Endothelial cell of umbilical vein (primary cell): ENCODE measurements around the gene GDNF. TPM values are rescaled to one million over a fixed set of nuclear protein-coding genes. Genes with fewer than 3 reads are reported as not detected.

ENCODE experiments used
- BruUV-seq: library from RNA; stranded (reverse); fragments of 400-500 nt; replicated peaks from 2 replicates; lab custom pipeline; 2021; lab: Mats Ljungman, UMichigan
- CTCF ChIA-PET: fragments of 300-600, 350-600 bp; sonication (Branson Sonifier 250); formaldehyde crosslinking; loops from one replicate; lab custom pipeline; 2021; ENCODE audit warnings: antibody characterized with exemption, inconsistent platforms; lab: Charles Lee
- POLR2A ChIA-PET: fragments of 300-600, 350-600 bp; sonication (Branson Sonifier 250); formaldehyde crosslinking; loops from one replicate; lab custom pipeline; 2021; ENCODE audit warnings: antibody characterized with exemption, inconsistent platforms; lab: Charles Lee
- DNase-seq: peaks from one replicate; pipeline ENCODE4 v3.0.0-alpha.2; 2011; ENCODE audit warnings: low read depth, low spot score
- FAIRE-seq: peaks from 2 replicates; lab custom pipeline; 2011; peaks lifted over from hg19 to GRCh38; lab: Jason Lieb, UNC
- H2AFZ ChIP-seq: 2 replicates; pipeline ENCODE4 v1.6.0; 2012; ENCODE audit warnings: low read depth, low read length, control low read depth, inconsistent platforms
- H3K27ac ChIP-seq: 2 replicates; pipeline ENCODE4 v1.5.1; 2011; ENCODE audit warnings: low read depth, mild to moderate bottlenecking, control low read depth, low read length, moderate library complexity; ENCODE audit not compliant: insufficient read depth
- H3K27me3 ChIP-seq, 2 experiments: 2 replicates each; pipeline versions ENCODE4 v1.6.0 to v1.6.1; 2011; ENCODE audit warnings: low read length in 2 of 2, mixed read lengths in 1 of 2; ENCODE audit not compliant: control insufficient read depth in 2 of 2, insufficient read depth in 2 of 2
- H3K36me3 ChIP-seq, 2 experiments: 2 replicates in 1 of 2; 3 replicates in 1 of 2; pipeline ENCODE4 v1.5.1; 2011; ENCODE audit warnings: low read length in 2 of 2, mild to moderate bottlenecking in 1 of 2, moderate library complexity in 1 of 2; ENCODE audit not compliant: control insufficient read depth in 2 of 2, insufficient read depth in 2 of 2; ENCODE audit errors: extremely low read depth in 1 of 2
- H3K4me1 ChIP-seq: 3 replicates; pipeline ENCODE4 v1.5.1; 2011; ENCODE audit warnings: mild to moderate bottlenecking, low read length; ENCODE audit not compliant: control insufficient read depth, insufficient read depth; ENCODE audit errors: extremely low read depth
- H3K4me2 ChIP-seq: 2 replicates; pipeline ENCODE4 v1.6.1; 2011; ENCODE audit warnings: low read length, control low read depth, mixed read lengths; ENCODE audit not compliant: insufficient read depth
- H3K4me3 ChIP-seq, 3 experiments: fragments of 200-600 bp in 1 of 3; sonication (generic), shearing (Covaris generic) in 1 of 3; replicated peaks in 1 of 3; 2 replicates each; pipeline ENCODE4 v1.5.1; 2011 to 2016; ENCODE audit warnings: control low read depth in 3 of 3, low read length in 3 of 3, mild to moderate bottlenecking in 2 of 3, inconsistent platforms in 1 of 3, low read depth in 1 of 3, moderate library complexity in 1 of 3; ENCODE audit not compliant: insufficient read depth in 1 of 3
- H3K79me2 ChIP-seq: 2 replicates; pipeline ENCODE4 v1.6.0; 2012; ENCODE audit warnings: low read length, inconsistent platforms; ENCODE audit not compliant: control insufficient read depth, insufficient read depth
- H3K9ac ChIP-seq: replicated peaks from 2 replicates; pipeline ENCODE3; 2011; ENCODE audit warnings: low read length, control low read depth; ENCODE audit not compliant: insufficient read depth; ENCODE audit errors: extremely low read depth
- H3K9me1 ChIP-seq: replicated peaks from 3 replicates; pipeline ENCODE4 v1.6.0; 2011; ENCODE audit warnings: mild to moderate bottlenecking, low read length; ENCODE audit not compliant: control insufficient read depth, insufficient read depth; ENCODE audit errors: extremely low read depth
- H3K9me3 ChIP-seq: replicated peaks from 2 replicates; pipeline ENCODE4 v1.5.1; 2012; ENCODE audit warnings: low read length, inconsistent platforms; ENCODE audit not compliant: control insufficient read depth, insufficient read depth
- H4K20me1 ChIP-seq: replicated peaks from 2 replicates; pipeline ENCODE3; 2011; ENCODE audit warnings: mild to moderate bottlenecking, low read length; ENCODE audit not compliant: control insufficient read depth, insufficient read depth; ENCODE audit errors: extremely low read depth
- CTCF ChIP-seq, 2 donors: IDR thresholded peaks; 1 replicate in 1 of 2; 2 replicates in 1 of 2; pipeline ENCODE4 v1.5.1; 2011; ENCODE audit warnings: low read length in 2 of 2, mild to moderate bottlenecking in 2 of 2, moderate library complexity in 2 of 2, control low read depth in 1 of 2, inconsistent platforms in 1 of 2, low read depth in 1 of 2; ENCODE audit not compliant: insufficient read depth in 1 of 2; ENCODE audit errors: extremely low read depth in 1 of 2
- EZH2 ChIP-seq: IDR thresholded peaks from 2 replicates; pipeline ENCODE4 v1.6.1; 2012; ENCODE audit warnings: borderline replicate concordance, low read depth, mild to moderate bottlenecking, moderate library complexity, low read length, inconsistent platforms; ENCODE audit not compliant: severe bottlenecking
- FOS ChIP-seq: IDR thresholded peaks from 2 replicates; pipeline ENCODE4 v1.6.1; 2011; ENCODE audit warnings: mild to moderate bottlenecking, low read length, moderate library complexity, borderline replicate concordance; ENCODE audit not compliant: insufficient read depth
- GATA2 ChIP-seq: IDR thresholded peaks from 2 replicates; pipeline ENCODE4 v1.7.0; 2011; ENCODE audit warnings: low read depth, mild to moderate bottlenecking, moderate library complexity, mixed read lengths, low read length; ENCODE audit not compliant: insufficient read length, insufficient read depth
- JUN ChIP-seq: IDR thresholded peaks from 2 replicates; pipeline ENCODE4 v1.6.1; 2011; ENCODE audit warnings: borderline replicate concordance, low read depth; ENCODE audit not compliant: insufficient read length, insufficient read depth
- MAX ChIP-seq: IDR thresholded peaks from 2 replicates; pipeline ENCODE4 v1.6.1; 2011; ENCODE audit not compliant: insufficient read depth, insufficient read length
- MYC ChIP-seq: IDR thresholded peaks from one replicate; pipeline ENCODE4 v1.6.1; 2011; ENCODE audit warnings: mild to moderate bottlenecking, low read depth, low read length
- POLR2A ChIP-seq: IDR thresholded peaks from 2 replicates; pipeline ENCODE4 v1.6.1; 2012; ENCODE audit warnings: low read depth, mild to moderate bottlenecking, control low read depth, low read length
- POLR2AphosphoS5 ChIP-seq: IDR thresholded peaks from 2 replicates; pipeline ENCODE4 v1.6.1; 2012; ENCODE audit warnings: low read depth, mild to moderate bottlenecking, control low read depth, low read length, moderate library complexity; ENCODE audit not compliant: insufficient read depth
- dilution Hi-C: fragments of 300-500 bp; cut with MboI; formaldehyde crosslinking; loops from one replicate; pipeline ENCODE4 v1.15.0; 2019; ENCODE audit warnings: low sequenced_read_pairs; ENCODE audit not compliant: extremely low pct_ligation_motif_present
- intact Hi-C: fragments of 100-400 bp; cut with micrococcal nuclease; formaldehyde crosslinking; loops from one replicate; pipeline ENCODE4 v1.10.0; 2022
- polyA plus RNA-seq, 4 experiments: library from polyadenylated mRNA; depleted of rRNA in 3 of 4; stranded (reverse) in 3 of 4; unstranded in 1 of 4; fragments of >200 nt; gene quantifications; 2 replicates each; pipeline versions ENCODE4 v1.2.1 to v1.2.3, GENCODE V29; 2011 to 2012; ENCODE audit warnings: missing spikeins in 1 of 4
- total RNA-seq: library from RNA; stranded (reverse); gene quantifications from 2 replicates; pipeline ENCODE4 v1.2.3, GENCODE V29; 2021

The GDNF gene
- total and polyA plus RNA-seq, 2 donors (not counting 3 experiments of a cell fraction or from before 2014, with no cell fraction given): not detected

- H2AFZ ChIP-seq: no peak overlapping the region
- H3K9me1 ChIP-seq: no peaks in the 10 kb centered on the region
- no peak overlapping the region for H3K27ac ChIP-seq
- H3K4me2 ChIP-seq: no peak overlapping the region
- H3K27me3 ChIP-seq: no peaks in the 10 kb centered on the region
- no peaks in the 10 kb centered on the region for H3K4me1 ChIP-seq
- ChIA-PET CTCF (no interaction called here), POLR2A (no interaction called here)
- no peaks in the 10 kb centered on the region for H3K79me2 ChIP-seq
- TF ChIP-seq EZH2 (no peak), FOS (no peak), POLR2AphosphoS5 (no peak), MYC (no peak), GATA2 (no peak), MAX (no peak), POLR2A (no peak), CTCF (IDR thresholded peaks at IDR 0.05; ENCODE audit: extremely low read depth in 1 of 2, insufficient read depth in 1 of 2, low read depth in 1 of 2, low read length in 2 of 2) (no peak), JUN (no peak)
- no peak overlapping the region for H3K4me3 ChIP-seq
- no peaks in the 10 kb centered on the region for H3K36me3 ChIP-seq
- DNase-seq (no peak), FAIRE-seq (no peak)
- intact Hi-C loops: loop anchor here (10.0 kb wide), 1 partner anchor 423 kb away; no protein-coding TSS in a partner anchor
- dilution Hi-C loops: no loop called here
- no TSS peak for BruUV-seq
- H4K20me1 ChIP-seq: no peaks in the 10 kb centered on the region
- no peaks in the 10 kb centered on the region for H3K9me3 ChIP-seq
- H3K9ac ChIP-seq: no peak overlapping the region
These were observed 68.1 kb downstream of the GDNF start for GRCh38 chr5:37771731-37772130.
